SK-N-SH treated with all-trans-retinoic acid at 6 μM for 48 hours (cell line): Measurements from ENCODE around the gene C8A.

Experiments
- ARNTL ChIP-seq: fragments of 450-650 bp; formaldehyde crosslinking; IDR thresholded peaks from 2 replicates; pipeline ENCODE4 v1.5.0; 2020; ENCODE audit warnings: low read depth, mild to moderate bottlenecking, moderate library complexity, borderline replicate concordance
- ESRRG ChIP-seq: fragments of 250-450 bp; sonication (Bioruptor Pico); IDR thresholded peaks from 2 replicates; pipeline ENCODE4 v1.6.1; 2021; ENCODE audit warnings: mild to moderate bottlenecking
- ZC3H10 ChIP-seq: fragments of 250-450 bp; sonication (Bioruptor Pico); IDR thresholded peaks from 2 replicates; pipeline ENCODE4 v1.5.1; 2021; ENCODE audit warnings: mild to moderate bottlenecking, moderate library complexity

- TF ChIP-seq ZC3H10 (CRISPR knock-in tag) (no peak), ARNTL (CRISPR knock-in tag) (no peak), ESRRG (no peak)
Measured at GRCh38 chr1:56849750-56850149, 4.8 kb upstream of the C8A start.
